ENCODE results near the gene NCOA5. TPM values are rescaled to one million over a fixed set of nuclear protein-coding genes. Genes with fewer than 3 reads are reported as not detected.

Gene NCOA5
- polyA plus RNA-seq, 1 donor from 2014 or later = 30.1 TPM

- H3K4me3 Mint-ChIP-seq = no peak overlapping the region
Measured at GRCh38 chr20:46056027-46056833, 33.5 kb downstream of the NCOA5 start.

GRCh38 chr20:46055269-46055668, 34.5 kb downstream of the NCOA5 start:
- Mint-ChIP-seq H3K9me3 (no peaks in the 10 kb centered on the region), H3K36me3 (peaks cover 6% of the 10 kb centered on the region), H3K27me3 (peaks cover 39% of the 10 kb centered on the region), H3K4me3 (no peak overlapping the region), H3K4me1 (peaks cover 12 to 14% (median 14%) of the 10 kb centered on the region in 3 donors), H3K27ac (no peak overlapping the region)

More at GRCh38 chr20:46056027-46056833, 33.5 kb downstream of the NCOA5 start:
- peaks cover 43% of the 10 kb centered on the region for H3K27me3 Mint-ChIP-seq
- H3K4me1 Mint-ChIP-seq = peaks cover 19 to 22% (median 20%) of the 10 kb centered on the region in 3 donors
- no peak overlapping the region for H3K27ac Mint-ChIP-seq
- peaks cover 5% of the 10 kb centered on the region for H3K36me3 Mint-ChIP-seq
- H3K9me3 Mint-ChIP-seq = no peaks in the 10 kb centered on the region

GRCh38 chr20:46054606-46055005, 35.2 kb downstream of the NCOA5 start:
- Mint-ChIP-seq H3K4me1 (peaks cover 7 to 12% (median 8%) of the 10 kb centered on the region in 3 donors), H3K27me3 (peaks cover 38% of the 10 kb centered on the region), H3K4me3 (no peak overlapping the region), H3K27ac (no peak overlapping the region), H3K9me3 (no peaks in the 10 kb centered on the region), H3K36me3 (peaks cover 4% of the 10 kb centered on the region)

- Mint-ChIP-seq H3K27ac (peak overlapping the region in 1 of 3 donors; percentile 68), H3K9me3 (no peaks in the 10 kb centered on the region), H3K4me1 (peaks cover 3 to 7% (median 5%) of the 10 kb centered on the region in 3 donors), H3K27me3 (peaks cover 28% of the 10 kb centered on the region), H3K4me3 (no peak overlapping the region), H3K36me3 (peaks cover 2% of the 10 kb centered on the region)
Measured at GRCh38 chr20:46053416-46053815, 36.3 kb downstream of the NCOA5 start.

GRCh38 chr20:46051556-46052308, 38.0 kb downstream of the NCOA5 start:
- Mint-ChIP-seq H3K27ac (no peak overlapping the region), H3K36me3 (peaks cover 2% of the 10 kb centered on the region), H3K27me3 (peaks cover 20% of the 10 kb centered on the region), H3K4me3 (no peak overlapping the region), H3K4me1 (peaks cover 0 to 2% (median under 1%) of the 10 kb centered on the region in 3 donors), H3K9me3 (no peaks in the 10 kb centered on the region)

GRCh38 chr20:46050885-46051284, 38.9 kb downstream of the NCOA5 start:
- Mint-ChIP-seq H3K9me3 (no peaks in the 10 kb centered on the region), H3K27ac (no peak overlapping the region), H3K4me1 (peaks cover 0 to 2% (median 0%) of the 10 kb centered on the region in 3 donors), H3K4me3 (no peak overlapping the region), H3K36me3 (peaks cover 2% of the 10 kb centered on the region), H3K27me3 (peaks cover 14% of the 10 kb centered on the region)

- peaks cover 11% of the 10 kb centered on the region for H3K27me3 Mint-ChIP-seq
- H3K4me1 Mint-ChIP-seq = peaks cover 0 to 2% (median 0%) of the 10 kb centered on the region in 3 donors
- peaks cover 2% of the 10 kb centered on the region for H3K36me3 Mint-ChIP-seq
- H3K4me3 Mint-ChIP-seq = no peak overlapping the region
- peak overlapping the region in 1 of 3 donors; percentile 36 for H3K27ac Mint-ChIP-seq
- H3K9me3 Mint-ChIP-seq = no peaks in the 10 kb centered on the region
Measured at GRCh38 chr20:46050444-46050843, 39.3 kb downstream of the NCOA5 start.

GRCh38 chr20:46049815-46050214, 39.9 kb downstream of the NCOA5 start:
- Mint-ChIP-seq H3K9me3 (no peaks in the 10 kb centered on the region), H3K4me1 (no peaks in the 10 kb centered on the region), H3K4me3 (no peak overlapping the region), H3K27ac (no peak overlapping the region), H3K36me3 (peaks cover 2% of the 10 kb centered on the region), H3K27me3 (peaks cover 8% of the 10 kb centered on the region)

GRCh38 chr20:46049190-46049589, 40.6 kb downstream of the NCOA5 start:
- Mint-ChIP-seq H3K4me3 (no peak overlapping the region), H3K36me3 (peaks cover 2% of the 10 kb centered on the region), H3K4me1 (peaks cover 0 to 2% (median 0%) of the 10 kb centered on the region in 3 donors), H3K27ac (no peak overlapping the region), H3K27me3 (peaks cover 8% of the 10 kb centered on the region), H3K9me3 (no peaks in the 10 kb centered on the region)

GRCh38 chr20:46047821-46048220, 41.9 kb downstream of the NCOA5 start:
- H3K4me3 Mint-ChIP-seq = no peak overlapping the region
- peaks cover 15% of the 10 kb centered on the region for H3K27me3 Mint-ChIP-seq

GRCh38 chr20:46046588-46047310, 43.0 kb downstream of the NCOA5 start:
- Mint-ChIP-seq H3K27ac (no peak overlapping the region), H3K9me3 (no peaks in the 10 kb centered on the region), H3K4me1 (peaks cover 0 to 2% (median 0%) of the 10 kb centered on the region in 3 donors), H3K36me3 (peaks cover 2% of the 10 kb centered on the region), H3K4me3 (no peak overlapping the region), H3K27me3 (peaks cover 18% of the 10 kb centered on the region)

More at GRCh38 chr20:46047821-46048220, 41.9 kb downstream of the NCOA5 start:
- H3K4me1 Mint-ChIP-seq = peaks cover 0 to 2% (median 0%) of the 10 kb centered on the region in 3 donors
- peaks cover 2% of the 10 kb centered on the region for H3K36me3 Mint-ChIP-seq
- no peaks in the 10 kb centered on the region for H3K9me3 Mint-ChIP-seq
- no peak overlapping the region for H3K27ac Mint-ChIP-seq

GRCh38 chr20:46044896-46045295, 44.9 kb downstream of the NCOA5 start:
- Mint-ChIP-seq H3K9me3 (peaks cover 0 to 5% (median 2%) of the 10 kb centered on the region in 3 donors), H3K36me3 (no peaks in the 10 kb centered on the region), H3K4me3 (no peak overlapping the region), H3K4me1 (peaks cover 0 to 2% (median 0%) of the 10 kb centered on the region in 3 donors), H3K27me3 (peaks cover 26% of the 10 kb centered on the region), H3K27ac (no peak overlapping the region)

- peaks cover 0 to 2% (median 0%) of the 10 kb centered on the region in 3 donors for H3K4me1 Mint-ChIP-seq
- H3K27me3 Mint-ChIP-seq = peaks cover 26% of the 10 kb centered on the region
- no peak overlapping the region for H3K4me3 Mint-ChIP-seq
- peaks cover 0 to 5% (median 2%) of the 10 kb centered on the region in 3 donors for H3K9me3 Mint-ChIP-seq
- no peaks in the 10 kb centered on the region for H3K36me3 Mint-ChIP-seq
- H3K27ac Mint-ChIP-seq = no peak overlapping the region
Measured at GRCh38 chr20:46043556-46043955, 46.2 kb downstream of the NCOA5 start.

GRCh38 chr20:46040902-46041535, 48.7 kb downstream of the NCOA5 start:
- H3K27ac Mint-ChIP-seq = no peak overlapping the region
- peaks cover 0 to 2% (median 0%) of the 10 kb centered on the region in 3 donors for H3K4me1 Mint-ChIP-seq
- no peaks in the 10 kb centered on the region for H3K36me3 Mint-ChIP-seq
- H3K27me3 Mint-ChIP-seq = peaks cover 34% of the 10 kb centered on the region
- H3K9me3 Mint-ChIP-seq = peaks cover 0 to 5% (median 2%) of the 10 kb centered on the region in 3 donors
- H3K4me3 Mint-ChIP-seq = no peak overlapping the region
